K562 (cell line): ENCODE data around the gene ERF. TPM values are rescaled to one million over a fixed set of nuclear protein-coding genes. Genes with fewer than 3 reads are reported as not detected.

ENCODE experiments used
- GATAD2A ChIP-seq: fragments of 450-650 bp; IDR thresholded peaks from 2 replicates; pipeline ENCODE4 v1.6.1; 2017
- PHF8 ChIP-seq: fragments of 200-600 bp; sonication (generic); IDR thresholded peaks from 2 replicates; pipeline ENCODE4 v1.6.1; 2012; ENCODE audit warnings: mixed run types, mild to moderate bottlenecking, inconsistent platforms, low read length, moderate library complexity, borderline replicate concordance
- SRSF7 ChIP-seq: fragments of 200-400 bp; formaldehyde crosslinking; optimal IDR thresholded peaks from 2 replicates; pipeline ENCODE3; 2017; ENCODE audit warnings: mild to moderate bottlenecking, low read depth, low read length
- ZC3H4 ChIP-seq: sonication (generic); formaldehyde crosslinking; IDR thresholded peaks from 2 replicates; pipeline ENCODE4 v1.9.0; 2021; ENCODE audit warnings: missing genetic modification reagents, borderline replicate concordance
- ZNF551 ChIP-seq: fragments of 250-450 bp; sonication (Bioruptor Pico); IDR thresholded peaks from 2 replicates; pipeline ENCODE4 v1.5.0; 2021; ENCODE audit warnings: mild to moderate bottlenecking, moderate library complexity
- polyA plus RNA-seq, 8 experiments: library from polyadenylated mRNA; depleted of rRNA in 4 of 8; stranded (reverse) in 5 of 8; unstranded in 3 of 8; fragments of >200 nt; fragmentation: Nextera tagmentation in 2 of 8; fragmentation: Illumina TruSeq in 1 of 8; extraction: Ambion mirVana in 2 of 8; extraction: Trizol in 1 of 8; gene quantifications; 2 replicates each; pipeline versions ENCODE4 v1.2.1 to v1.2.3, GENCODE V29; 2011 to 2014; ENCODE audit warnings: inconsistent platforms in 1 of 8, missing spikeins in 1 of 8
- total RNA-seq, 7 experiments: library from RNA; depleted of rRNA in 6 of 7; stranded (reverse); fragments of >200 nt in 6 of 7; fragmentation: Illumina TruSeq in 2 of 7; extraction: Trizol in 2 of 7; gene quantifications; 2 replicates each; pipeline versions ENCODE4 v1.2.1 to v1.2.3, GENCODE V29; 2011 to 2021; ENCODE audit warnings: low replicate concordance in 1 of 7
- TF ChIP-seq, protein P1 (sequence below): sonication (generic); formaldehyde crosslinking; IDR thresholded peaks from 2 replicates; pipeline ENCODE4 v1.8.1; 2023; ENCODE audit warnings: mild to moderate bottlenecking, missing genetic modification reagents
- TF ChIP-seq, protein P2 (sequence below): sonication (generic); formaldehyde crosslinking; IDR thresholded peaks from 2 replicates; pipeline ENCODE4 v1.8.0; 2022; ENCODE audit warnings: mild to moderate bottlenecking, missing genetic modification reagents
- TF ChIP-seq, protein P3 (sequence below): sonication (generic); formaldehyde crosslinking; IDR thresholded peaks from 2 replicates; pipeline ENCODE4 v1.8.1; 2023; ENCODE audit warnings: mild to moderate bottlenecking, missing genetic modification reagents
- TF ChIP-seq, protein P4 (sequence below): fragments of 450-650 bp; conservative IDR thresholded peaks from 2 replicates; pipeline ENCODE4 v1.6.1; 2016; ENCODE audit warnings: missing genetic modification characterization, low read depth, mild to moderate bottlenecking, missing compliant biosample characterization, moderate library complexity

Gene ERF
- total and polyA plus RNA-seq, 9 of the 15 experiments (the other 6 are each of a cell fraction or from before 2014, with no cell fraction given) = 0.03 to 75.4 (median 27.0) TPM

DNA sequence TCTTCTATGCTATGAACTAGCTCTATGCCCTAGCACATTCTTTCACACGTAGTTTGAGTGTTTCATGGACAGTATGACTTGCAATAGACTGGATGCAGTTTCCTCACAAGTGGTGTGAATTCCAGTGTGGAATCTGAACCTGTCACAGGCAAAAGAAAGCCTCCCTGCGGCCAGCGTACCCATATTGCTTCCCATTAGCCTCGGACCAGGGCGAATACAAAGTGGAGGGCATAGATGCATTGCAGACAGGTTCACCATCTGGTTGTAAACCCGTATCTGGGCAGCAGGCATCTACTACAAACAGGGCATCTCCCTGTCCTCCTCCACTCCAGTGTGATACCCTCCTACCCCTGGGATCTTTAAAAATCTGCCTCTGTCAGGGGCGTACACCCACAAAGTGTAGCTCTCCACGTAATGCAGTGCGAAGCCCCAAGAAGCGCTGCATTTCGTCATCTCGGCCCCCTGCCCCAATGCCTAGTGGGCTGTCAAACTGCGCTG is 12.8 kb upstream of the ERF start (continued):
- TF ChIP-seq, protein P1, sequence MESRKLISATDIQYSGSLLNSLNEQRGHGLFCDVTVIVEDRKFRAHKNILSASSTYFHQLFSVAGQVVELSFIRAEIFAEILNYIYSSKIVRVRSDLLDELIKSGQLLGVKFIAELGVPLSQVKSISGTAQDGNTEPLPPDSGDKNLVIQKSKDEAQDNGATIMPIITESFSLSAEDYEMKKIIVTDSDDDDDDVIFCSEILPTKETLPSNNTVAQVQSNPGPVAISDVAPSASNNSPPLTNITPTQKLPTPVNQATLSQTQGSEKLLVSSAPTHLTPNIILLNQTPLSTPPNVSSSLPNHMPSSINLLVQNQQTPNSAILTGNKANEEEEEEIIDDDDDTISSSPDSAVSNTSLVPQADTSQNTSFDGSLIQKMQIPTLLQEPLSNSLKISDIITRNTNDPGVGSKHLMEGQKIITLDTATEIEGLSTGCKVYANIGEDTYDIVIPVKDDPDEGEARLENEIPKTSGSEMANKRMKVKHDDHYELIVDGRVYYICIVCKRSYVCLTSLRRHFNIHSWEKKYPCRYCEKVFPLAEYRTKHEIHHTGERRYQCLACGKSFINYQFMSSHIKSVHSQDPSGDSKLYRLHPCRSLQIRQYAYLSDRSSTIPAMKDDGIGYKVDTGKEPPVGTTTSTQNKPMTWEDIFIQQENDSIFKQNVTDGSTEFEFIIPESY (CRISPR knock-in tag) = 0 out of 2 replicates have a peak, but pooled peaks have one; percentile 37
- no peak for TF ChIP-seq SRSF7
- TF ChIP-seq, protein P2, sequence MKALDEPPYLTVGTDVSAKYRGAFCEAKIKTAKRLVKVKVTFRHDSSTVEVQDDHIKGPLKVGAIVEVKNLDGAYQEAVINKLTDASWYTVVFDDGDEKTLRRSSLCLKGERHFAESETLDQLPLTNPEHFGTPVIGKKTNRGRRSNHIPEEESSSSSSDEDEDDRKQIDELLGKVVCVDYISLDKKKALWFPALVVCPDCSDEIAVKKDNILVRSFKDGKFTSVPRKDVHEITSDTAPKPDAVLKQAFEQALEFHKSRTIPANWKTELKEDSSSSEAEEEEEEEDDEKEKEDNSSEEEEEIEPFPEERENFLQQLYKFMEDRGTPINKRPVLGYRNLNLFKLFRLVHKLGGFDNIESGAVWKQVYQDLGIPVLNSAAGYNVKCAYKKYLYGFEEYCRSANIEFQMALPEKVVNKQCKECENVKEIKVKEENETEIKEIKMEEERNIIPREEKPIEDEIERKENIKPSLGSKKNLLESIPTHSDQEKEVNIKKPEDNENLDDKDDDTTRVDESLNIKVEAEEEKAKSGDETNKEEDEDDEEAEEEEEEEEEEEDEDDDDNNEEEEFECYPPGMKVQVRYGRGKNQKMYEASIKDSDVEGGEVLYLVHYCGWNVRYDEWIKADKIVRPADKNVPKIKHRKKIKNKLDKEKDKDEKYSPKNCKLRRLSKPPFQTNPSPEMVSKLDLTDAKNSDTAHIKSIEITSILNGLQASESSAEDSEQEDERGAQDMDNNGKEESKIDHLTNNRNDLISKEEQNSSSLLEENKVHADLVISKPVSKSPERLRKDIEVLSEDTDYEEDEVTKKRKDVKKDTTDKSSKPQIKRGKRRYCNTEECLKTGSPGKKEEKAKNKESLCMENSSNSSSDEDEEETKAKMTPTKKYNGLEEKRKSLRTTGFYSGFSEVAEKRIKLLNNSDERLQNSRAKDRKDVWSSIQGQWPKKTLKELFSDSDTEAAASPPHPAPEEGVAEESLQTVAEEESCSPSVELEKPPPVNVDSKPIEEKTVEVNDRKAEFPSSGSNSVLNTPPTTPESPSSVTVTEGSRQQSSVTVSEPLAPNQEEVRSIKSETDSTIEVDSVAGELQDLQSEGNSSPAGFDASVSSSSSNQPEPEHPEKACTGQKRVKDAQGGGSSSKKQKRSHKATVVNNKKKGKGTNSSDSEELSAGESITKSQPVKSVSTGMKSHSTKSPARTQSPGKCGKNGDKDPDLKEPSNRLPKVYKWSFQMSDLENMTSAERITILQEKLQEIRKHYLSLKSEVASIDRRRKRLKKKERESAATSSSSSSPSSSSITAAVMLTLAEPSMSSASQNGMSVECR (CRISPR knock-in tag) = peak; percentile 67; the same call in 1 of the 2 replicates
- TF ChIP-seq, protein P3, sequence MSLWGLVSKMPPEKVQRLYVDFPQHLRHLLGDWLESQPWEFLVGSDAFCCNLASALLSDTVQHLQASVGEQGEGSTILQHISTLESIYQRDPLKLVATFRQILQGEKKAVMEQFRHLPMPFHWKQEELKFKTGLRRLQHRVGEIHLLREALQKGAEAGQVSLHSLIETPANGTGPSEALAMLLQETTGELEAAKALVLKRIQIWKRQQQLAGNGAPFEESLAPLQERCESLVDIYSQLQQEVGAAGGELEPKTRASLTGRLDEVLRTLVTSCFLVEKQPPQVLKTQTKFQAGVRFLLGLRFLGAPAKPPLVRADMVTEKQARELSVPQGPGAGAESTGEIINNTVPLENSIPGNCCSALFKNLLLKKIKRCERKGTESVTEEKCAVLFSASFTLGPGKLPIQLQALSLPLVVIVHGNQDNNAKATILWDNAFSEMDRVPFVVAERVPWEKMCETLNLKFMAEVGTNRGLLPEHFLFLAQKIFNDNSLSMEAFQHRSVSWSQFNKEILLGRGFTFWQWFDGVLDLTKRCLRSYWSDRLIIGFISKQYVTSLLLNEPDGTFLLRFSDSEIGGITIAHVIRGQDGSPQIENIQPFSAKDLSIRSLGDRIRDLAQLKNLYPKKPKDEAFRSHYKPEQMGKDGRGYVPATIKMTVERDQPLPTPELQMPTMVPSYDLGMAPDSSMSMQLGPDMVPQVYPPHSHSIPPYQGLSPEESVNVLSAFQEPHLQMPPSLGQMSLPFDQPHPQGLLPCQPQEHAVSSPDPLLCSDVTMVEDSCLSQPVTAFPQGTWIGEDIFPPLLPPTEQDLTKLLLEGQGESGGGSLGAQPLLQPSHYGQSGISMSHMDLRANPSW (CRISPR knock-in tag) = 0 out of 2 replicates have a peak, but pooled peaks have one; percentile 5
- TF ChIP-seq PHF8 = peak; percentile 66; the same call in 1 of the 2 replicates
- peak; percentile 86; the same call in 1 of the 2 replicates for TF ChIP-seq ZC3H4
- TF ChIP-seq, protein P4, sequence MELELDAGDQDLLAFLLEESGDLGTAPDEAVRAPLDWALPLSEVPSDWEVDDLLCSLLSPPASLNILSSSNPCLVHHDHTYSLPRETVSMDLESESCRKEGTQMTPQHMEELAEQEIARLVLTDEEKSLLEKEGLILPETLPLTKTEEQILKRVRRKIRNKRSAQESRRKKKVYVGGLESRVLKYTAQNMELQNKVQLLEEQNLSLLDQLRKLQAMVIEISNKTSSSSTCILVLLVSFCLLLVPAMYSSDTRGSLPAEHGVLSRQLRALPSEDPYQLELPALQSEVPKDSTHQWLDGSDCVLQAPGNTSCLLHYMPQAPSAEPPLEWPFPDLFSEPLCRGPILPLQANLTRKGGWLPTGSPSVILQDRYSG (tag) = 0 out of 2 replicates have a peak, but pooled peaks have one; percentile 43
- 0 out of 2 replicates have a peak, but pooled peaks have one; percentile 50 for TF ChIP-seq GATAD2A
- no peak for TF ChIP-seq ZNF551 (CRISPR knock-in tag)
